Activated T-helper 2 cell treated with anti-CD3 and anti-CD28 coated beads, Interferon-gamma antibody, Interleukin-2, Interleukin-4, amounts not matched to agents 10 μg/mL and 5 μg/mL and 100 μg/mL, durations not matched to agents 14 hours and 24 hours and 36 hours (primary cell): ENCODE results near the gene ZNF496. TPM values are rescaled to one million over a fixed set of nuclear protein-coding genes. Genes with fewer than 3 reads are reported as not detected.
"Not testable (repeated sequence)": the region's sequence is repeated elsewhere in the genome, so short reads cannot be mapped to it uniquely, and the experiment has no call there.

Source experiments
- DNase-seq: peaks from one replicate; pipeline ENCODE4 v3.0.0; 2021; ENCODE audit warnings: low spot score
- H3K27ac Mint-ChIP-seq: one replicate; pipeline ENCODE4 v1.8.0; 2021; ENCODE audit warnings: mixed read lengths
- H3K27me3 Mint-ChIP-seq: one replicate; pipeline ENCODE4 v1.8.0; 2021; ENCODE audit warnings: low read depth, mixed read lengths
- H3K36me3 Mint-ChIP-seq: one replicate; pipeline ENCODE4 v1.8.0; 2021; ENCODE audit warnings: low read depth, mixed read lengths
- H3K4me1 Mint-ChIP-seq: one replicate; pipeline ENCODE4 v1.8.0; 2021; ENCODE audit warnings: low read depth, mixed read lengths
- H3K4me3 Mint-ChIP-seq: one replicate; pipeline ENCODE4 v1.8.0; 2021; ENCODE audit warnings: low read depth, mild to moderate bottlenecking, moderate library complexity, mixed read lengths
- H3K9me3 Mint-ChIP-seq: one replicate; pipeline ENCODE4 v1.8.0; 2021; ENCODE audit warnings: mixed read lengths
- intact Hi-C: fragments of 100-400 bp; cut with micrococcal nuclease; formaldehyde crosslinking; loops from one replicate; pipeline ENCODE4 v1.15.1; 2023
- total RNA-seq: library from RNA; stranded (reverse); gene quantifications from 2 replicates; pipeline ENCODE4 v1.2.3, GENCODE V29; 2022

The ZNF496 gene
- total RNA-seq, 1 donor from 2014 or later = 19.2 TPM

DNA sequence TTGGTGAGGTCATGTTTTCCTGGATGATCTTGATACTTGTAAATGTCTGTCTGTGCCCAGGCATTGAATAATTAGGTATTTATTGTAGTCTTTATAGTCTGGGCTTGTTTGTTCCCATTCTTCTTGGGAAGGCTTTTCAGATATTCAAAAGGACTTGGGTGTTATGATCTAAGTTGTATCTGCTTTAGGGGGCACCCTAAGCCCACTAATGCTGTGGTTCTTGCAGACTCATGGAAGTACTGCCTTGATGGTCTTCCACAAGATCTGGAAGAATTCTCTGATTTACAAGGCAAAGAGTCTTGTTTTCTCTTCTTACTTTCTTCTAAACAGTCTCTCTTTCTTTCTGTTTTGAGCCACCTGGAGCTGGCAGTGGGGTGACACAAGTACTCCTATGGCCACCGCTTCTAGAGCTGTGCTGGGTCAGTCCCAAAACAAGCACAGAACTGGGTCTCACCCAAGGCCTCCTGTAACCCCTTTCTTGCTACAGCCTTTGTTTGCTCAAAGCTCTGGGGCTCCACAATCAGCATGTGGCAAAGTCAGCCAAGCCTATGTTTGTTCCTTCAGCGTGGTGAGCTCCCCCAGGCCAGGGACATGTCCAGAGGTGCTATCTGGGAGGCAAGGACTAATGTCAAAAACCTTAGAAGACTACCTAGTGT, 63.1 kb downstream of the ZNF496 start:
- H3K27me3 Mint-ChIP-seq = no peaks in the 10 kb centered on the region
- no peaks in the 10 kb centered on the region for H3K36me3 Mint-ChIP-seq
- DNase-seq = no peak
- H3K4me1 Mint-ChIP-seq = no peaks in the 10 kb centered on the region
- intact Hi-C loops = no loop called here
- H3K27ac Mint-ChIP-seq = no peak overlapping the region
- H3K4me3 Mint-ChIP-seq = no peak overlapping the region
- H3K9me3 Mint-ChIP-seq = peaks cover 28% of the 10 kb centered on the region

DNA sequence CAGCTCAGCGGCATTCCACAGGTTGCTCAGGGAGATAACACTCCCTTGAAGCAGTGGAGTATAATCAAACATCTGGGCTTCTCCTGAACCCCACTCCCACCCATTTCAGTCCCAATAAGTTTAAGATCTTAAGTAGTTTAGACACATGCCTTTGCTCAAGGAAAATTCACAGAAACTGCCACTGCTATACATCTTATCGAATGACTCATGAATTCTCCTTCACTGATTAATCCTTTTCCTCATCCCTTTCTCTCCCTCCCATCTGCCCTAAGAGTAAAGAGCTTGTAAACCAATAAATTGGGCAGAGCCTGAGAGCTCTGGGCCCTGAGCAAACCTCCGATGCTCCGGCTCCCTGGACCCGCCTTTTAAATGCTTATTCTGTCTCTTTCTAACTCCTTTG, 65.6 kb downstream of the ZNF496 start:
- DNase-seq = no peak
- Mint-ChIP-seq H3K4me3 (no peak overlapping the region), H3K27me3 (no peaks in the 10 kb centered on the region), H3K36me3 (no peaks in the 10 kb centered on the region), H3K4me1 (no peaks in the 10 kb centered on the region), H3K27ac (no peak overlapping the region), H3K9me3 (peaks cover 25% of the 10 kb centered on the region)
- intact Hi-C loops = no loop called here

DNA sequence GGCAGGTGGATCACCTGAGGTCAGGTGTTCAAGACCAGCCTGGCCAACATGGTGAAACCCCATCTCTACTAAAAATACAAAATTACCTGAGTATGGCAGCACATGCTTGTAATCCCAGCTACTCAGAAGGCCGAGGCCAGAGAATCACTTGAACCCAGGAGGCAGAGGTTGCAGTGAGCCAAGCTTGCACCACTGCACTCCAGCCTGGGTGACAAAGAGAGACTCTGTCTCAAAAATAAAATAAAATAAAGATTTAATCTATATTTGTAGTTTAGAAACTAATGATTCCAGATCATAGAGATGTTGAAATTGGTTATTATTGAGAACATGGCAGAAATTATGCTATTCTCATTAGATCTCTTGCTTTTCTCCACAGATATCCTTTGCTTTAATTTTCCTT, 75.9 kb downstream of the ZNF496 start, which contains the start of gene VN1R5:
Gene VN1R5 (plus strand): TSS at position 301 of the 400 bp plus-strand sequence.
- intact Hi-C loops, H3K27ac Mint-ChIP-seq, H3K4me1 Mint-ChIP-seq, H3K36me3 Mint-ChIP-seq, H3K27me3 Mint-ChIP-seq, DNase-seq, H3K4me3 Mint-ChIP-seq: not testable (repeated sequence)
- H3K9me3 Mint-ChIP-seq = peaks cover 20% of the 10 kb centered on the region

GRCh38 chr1:247247568-247247967, 84.1 kb downstream of the ZNF496 start:
- H3K36me3 Mint-ChIP-seq = no peaks in the 10 kb centered on the region
- no peak overlapping the region for H3K4me3 Mint-ChIP-seq
- no peaks in the 10 kb centered on the region for H3K27me3 Mint-ChIP-seq
- peaks cover 39% of the 10 kb centered on the region for H3K9me3 Mint-ChIP-seq
- H3K4me1 Mint-ChIP-seq = no peaks in the 10 kb centered on the region
- no peak for DNase-seq
- intact Hi-C loops = no loop called here
- H3K27ac Mint-ChIP-seq = no peak overlapping the region

Other genes with a start within 250 kb of the ZNF496 start
- gene ZNF669, start 227.5 kb downstream of the ZNF496 start, total RNA-seq = 8.2 and 8.7 TPM in 2 replicates
- gene ZNF124, start 159.8 kb downstream of the ZNF496 start, total RNA-seq = 14.0 and 16.9 TPM in 2 replicates
- not detected in 2 replicates for gene VN1R5, start 75.8 kb downstream of the ZNF496 start, total RNA-seq
- gene NLRP3, start 84.3 kb upstream of the ZNF496 start, total RNA-seq = 0.09 and 0.30 TPM in 2 replicates
- gene OR2B11, start 126.2 kb upstream of the ZNF496 start, total RNA-seq = not detected in 2 replicates
- not detected in 2 replicates for gene OR2C3, start 204.6 kb upstream of the ZNF496 start, total RNA-seq
- 0.43 and 0.48 TPM in 2 replicates for gene GCSAML, start 217.3 kb upstream of the ZNF496 start, total RNA-seq